Measurements from ENCODE around the gene MARS1. TPM values are rescaled to one million over a fixed set of nuclear protein-coding genes. Genes with fewer than 3 reads are reported as not detected.

MARS1 gene
- total RNA-seq, 1 donor from 2014 or later = 82.3 TPM

GRCh38 chr12:57470970-57471656 lies 16.8 kb upstream of the MARS1 start:
- DNase-seq (ENCODE audit: low spot score in 2 of 2) = no peak
- FAIRE-seq = no peak

GRCh38 chr12:57471661-57472060 lies 16.2 kb upstream of the MARS1 start:
- no peak for DNase-seq (ENCODE audit: low spot score in 2 of 2)
- FAIRE-seq = no peak

GRCh38 chr12:57472391-57472790 lies 15.5 kb upstream of the MARS1 start:
- FAIRE-seq (no peak), DNase-seq (ENCODE audit: low spot score in 2 of 2) (no peak)

- no peak for FAIRE-seq
- no peak for DNase-seq (ENCODE audit: low spot score in 2 of 2)
Measured at GRCh38 chr12:57473392-57473791, 14.5 kb upstream of the MARS1 start.

GRCh38 chr12:57473886-57474285 lies 14.0 kb upstream of the MARS1 start:
- FAIRE-seq = no peak
- no peak for DNase-seq (ENCODE audit: low spot score in 2 of 2)

GRCh38 chr12:57474430-57474829 lies 13.4 kb upstream of the MARS1 start:
- FAIRE-seq = no peak

GRCh38 chr12:57474862-57475261 lies 13.0 kb upstream of the MARS1 start:
- DNase-seq (ENCODE audit: low spot score in 2 of 2) (no peak), FAIRE-seq (no peak)

More at GRCh38 chr12:57474430-57474829, 13.4 kb upstream of the MARS1 start:
- DNase-seq (ENCODE audit: low spot score in 2 of 2) = no peak

GRCh38 chr12:57475271-57476161 lies 12.4 kb upstream of the MARS1 start:
- DNase-seq (ENCODE audit: low spot score in 2 of 2) = peak in 1 of 2 donors; percentile 66
- no peak for FAIRE-seq

GRCh38 chr12:57476162-57476992 lies 11.5 kb upstream of the MARS1 start:
- no peak for DNase-seq (ENCODE audit: low spot score in 2 of 2)
- no peak for FAIRE-seq

- FAIRE-seq (no peak), DNase-seq (ENCODE audit: low spot score in 2 of 2) (no peak)
Measured at GRCh38 chr12:57476993-57477709, 10.7 kb upstream of the MARS1 start.

- DNase-seq (ENCODE audit: low spot score in 2 of 2) (no peak), FAIRE-seq (no peak)
Measured at GRCh38 chr12:57477710-57478681, 9.9 kb upstream of the MARS1 start.

GRCh38 chr12:57479043-57479375 lies 8.9 kb upstream of the MARS1 start:
- DNase-seq (ENCODE audit: low spot score in 2 of 2) (no peak), FAIRE-seq (no peak)

GRCh38 chr12:57479376-57480115 lies 8.3 kb upstream of the MARS1 start, which contains the start of gene ARHGAP9:
ARHGAP9 (minus strand) TSS chr12:57479866; CDS start chr12:57479406, 460 bp downstream.
- no peak for FAIRE-seq
- DNase-seq (ENCODE audit: low spot score in 2 of 2) = no peak

- DNase-seq (ENCODE audit: low spot score in 2 of 2) = no peak
- no peak for FAIRE-seq
Measured at GRCh38 chr12:57481671-57482070, 6.2 kb upstream of the MARS1 start.

GRCh38 chr12:57483466-57483865 lies 4.4 kb upstream of the MARS1 start:
- FAIRE-seq (no peak), DNase-seq (ENCODE audit: low spot score in 2 of 2) (no peak)

- DNase-seq (ENCODE audit: low spot score in 2 of 2) = no peak
- no peak for FAIRE-seq
Measured at GRCh38 chr12:57485695-57486094, 2.2 kb upstream of the MARS1 start.

GRCh38 chr12:57487055-57487596 lies 742 bp upstream of the MARS1 start:
- FAIRE-seq (no peak), DNase-seq (ENCODE audit: low spot score in 2 of 2) (no peak)
